Kasumi-1 (cell line): ENCODE data around the gene PAAF1.

Source experiments
- DNase-seq, 2 experiments: peaks; one replicate each; lab custom pipeline; 2025; lab: John Stamatoyannopoulos, UW

PAAF1 gene

DNA sequence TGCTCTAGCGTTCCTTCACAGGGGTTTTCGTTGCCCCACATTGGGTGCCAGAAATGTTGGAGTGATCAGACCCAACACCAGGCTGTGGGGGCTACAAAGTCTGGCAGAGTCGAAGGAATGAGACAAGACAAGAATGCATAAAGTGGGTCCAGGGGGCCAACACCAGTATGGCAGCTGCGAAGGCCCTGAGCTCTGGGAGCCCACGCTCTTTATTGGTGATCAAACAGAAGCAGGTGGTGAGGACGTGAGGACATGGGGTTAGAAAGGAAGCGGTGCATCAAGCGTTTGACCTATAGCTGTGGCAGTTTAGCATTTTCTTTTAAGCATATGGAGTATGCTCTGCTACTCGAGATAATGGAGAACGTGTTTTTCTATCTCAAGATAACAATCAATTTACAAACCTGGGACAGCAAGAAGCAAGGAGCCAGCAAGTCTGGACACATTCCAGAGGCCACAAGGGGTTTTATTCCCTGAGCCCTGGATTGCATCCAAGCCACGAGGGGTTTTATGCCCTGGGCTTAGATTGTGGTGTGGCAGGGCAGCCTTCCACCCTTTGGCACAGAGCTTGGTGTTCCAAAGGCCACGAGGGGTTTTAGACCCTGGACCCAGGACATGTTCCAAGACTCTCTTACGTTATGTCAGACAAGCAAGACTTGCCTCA, 70.1 kb downstream of the PAAF1 start:
- no peak for DNase-seq

DNA sequence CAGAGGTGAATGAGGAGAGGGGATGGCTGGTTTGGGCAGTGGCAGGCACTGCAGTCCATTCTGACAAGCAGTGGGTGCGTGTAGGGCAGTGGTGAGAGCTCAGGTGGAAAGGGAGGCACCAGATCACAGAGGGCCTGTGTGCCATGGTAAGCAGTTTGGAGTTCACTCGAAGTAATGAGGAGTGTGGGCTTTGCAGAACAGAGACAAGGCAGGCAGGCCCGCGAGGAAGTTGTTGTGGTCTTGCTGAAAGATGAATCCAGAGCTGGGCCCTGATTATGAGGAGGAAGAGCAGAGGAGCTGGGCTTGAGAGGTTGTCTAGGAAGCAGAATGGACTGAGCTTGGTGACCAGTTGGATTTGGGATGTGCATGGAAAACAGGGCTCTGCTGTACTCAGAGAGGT, 72.4 kb downstream of the PAAF1 start:
- peak; percentile 20 to 36 for DNase-seq

DNA sequence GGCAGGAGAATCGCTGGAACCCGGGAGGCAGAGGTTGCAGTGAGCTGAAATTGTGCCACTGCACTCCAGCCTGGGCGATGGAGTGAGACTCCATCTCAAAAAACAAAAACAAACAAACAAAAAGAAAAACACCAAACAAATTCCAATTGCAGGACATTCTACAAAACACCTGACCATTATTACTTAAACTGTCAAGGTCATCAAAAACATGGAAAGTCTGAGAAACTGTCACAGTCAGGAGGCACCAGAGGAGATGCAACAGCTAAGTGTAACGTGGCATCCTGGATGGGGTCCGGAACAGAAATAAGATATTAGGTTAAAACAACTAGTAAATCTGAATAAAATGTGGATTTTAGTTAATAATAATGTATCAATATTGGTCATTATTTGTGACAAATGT, 73.1 kb downstream of the PAAF1 start:
- no peak for DNase-seq

DNA sequence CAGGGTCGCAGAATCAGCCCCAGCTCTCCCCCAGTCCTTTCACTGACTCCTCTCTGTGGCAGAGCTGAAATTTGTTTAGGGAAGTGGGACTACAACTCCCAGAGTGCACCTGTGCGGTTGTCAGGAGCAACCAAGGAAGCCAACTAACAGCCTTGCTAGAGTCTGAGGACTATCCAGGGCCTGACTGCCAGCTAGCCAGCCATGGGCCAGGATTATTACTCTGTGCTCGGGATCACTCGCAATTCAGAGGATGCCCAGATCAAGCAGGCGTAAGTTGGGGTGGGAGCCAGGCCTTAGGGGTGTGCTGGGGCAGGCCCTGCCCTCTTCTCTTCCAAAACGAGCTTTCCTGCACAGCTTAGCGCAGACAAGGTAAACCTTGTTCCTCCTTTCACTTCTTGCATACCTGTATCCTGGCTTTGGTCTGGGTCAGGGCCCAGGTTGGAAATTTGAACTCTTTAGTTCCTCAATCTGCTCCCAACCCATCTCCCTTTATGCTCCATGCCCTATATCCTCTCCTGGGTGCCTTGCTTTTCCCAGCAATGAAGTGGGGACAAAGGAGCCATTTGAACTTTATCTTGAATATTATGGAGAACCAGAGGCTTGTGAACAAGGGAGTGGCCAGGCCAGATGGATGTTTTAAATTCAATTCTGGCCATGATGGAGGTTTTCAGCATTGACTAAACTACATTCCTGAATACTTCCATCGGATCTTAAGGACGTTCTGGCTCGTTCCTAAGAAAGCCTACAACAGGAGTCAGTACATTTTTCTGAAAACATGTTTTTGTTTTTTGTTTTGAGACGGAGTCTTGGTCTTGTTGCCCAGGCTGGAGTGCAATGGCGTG, 74.3 kb downstream of the PAAF1 start, which contains the start of gene DNAJB13:
DNAJB13 (plus strand) TSS at position 158 of the 842 bp plus-strand sequence; CDS start at position 202, 44 bp downstream.
- DNase-seq: peak; percentile 58 to 59

DNA sequence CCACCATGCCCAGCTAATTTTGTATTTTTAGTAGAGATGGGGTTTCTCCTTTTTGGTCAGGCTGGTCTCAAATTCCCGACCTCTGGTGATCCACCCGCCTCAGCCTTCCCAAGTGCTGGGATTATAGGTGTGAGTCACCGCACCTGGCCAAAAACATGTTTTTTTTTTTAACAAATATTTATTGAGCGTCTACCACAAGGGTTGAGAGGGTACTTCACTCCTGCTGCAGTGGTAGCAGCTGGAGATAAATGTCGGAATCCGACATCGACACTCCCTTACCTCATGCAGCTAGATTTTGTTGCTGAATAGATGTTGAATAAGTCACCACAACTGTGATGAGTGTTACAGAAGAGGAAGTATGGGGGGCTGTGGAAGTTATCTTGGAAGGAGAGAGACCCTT, 75.0 kb downstream of the PAAF1 start:
- no peak for DNase-seq

DNA sequence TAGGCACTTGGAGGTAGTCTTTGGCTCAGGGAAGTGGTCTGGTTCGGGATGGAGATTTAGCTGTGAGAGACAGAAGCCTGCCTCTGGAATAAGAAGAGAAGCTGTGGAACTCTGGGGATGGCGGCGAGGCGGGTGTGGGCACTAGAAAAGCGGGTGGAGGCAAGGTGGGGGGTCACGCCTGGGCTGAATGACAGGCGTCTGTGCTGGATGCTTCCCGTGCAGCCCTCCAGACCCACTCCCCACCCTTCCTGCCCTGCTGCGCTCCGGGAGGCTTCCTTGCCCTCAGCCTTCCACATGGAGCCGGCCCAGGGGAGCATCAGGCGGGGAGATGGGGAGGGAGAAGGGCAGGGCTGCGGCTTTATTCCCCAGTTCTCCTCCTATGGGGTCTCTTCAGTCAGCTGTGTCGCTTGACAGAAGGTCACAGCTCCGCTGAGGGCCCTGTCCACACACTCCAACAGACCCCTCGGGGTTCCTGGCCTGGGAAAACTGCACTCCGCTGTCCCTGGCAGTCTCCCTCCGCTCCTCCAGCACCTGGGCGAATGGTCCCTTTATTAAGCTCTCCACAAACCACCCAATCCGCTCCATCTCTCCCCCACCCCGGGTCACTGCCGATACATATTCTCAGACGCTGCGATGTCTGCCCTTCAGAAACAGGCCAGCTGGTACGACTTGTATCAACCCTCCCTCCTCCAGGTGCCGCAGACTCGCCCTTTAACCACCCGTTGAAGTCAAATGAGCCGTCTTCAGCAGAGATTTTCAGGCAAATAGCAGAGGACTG, 80.3 kb downstream of the PAAF1 start:
- no peak for DNase-seq

DNA sequence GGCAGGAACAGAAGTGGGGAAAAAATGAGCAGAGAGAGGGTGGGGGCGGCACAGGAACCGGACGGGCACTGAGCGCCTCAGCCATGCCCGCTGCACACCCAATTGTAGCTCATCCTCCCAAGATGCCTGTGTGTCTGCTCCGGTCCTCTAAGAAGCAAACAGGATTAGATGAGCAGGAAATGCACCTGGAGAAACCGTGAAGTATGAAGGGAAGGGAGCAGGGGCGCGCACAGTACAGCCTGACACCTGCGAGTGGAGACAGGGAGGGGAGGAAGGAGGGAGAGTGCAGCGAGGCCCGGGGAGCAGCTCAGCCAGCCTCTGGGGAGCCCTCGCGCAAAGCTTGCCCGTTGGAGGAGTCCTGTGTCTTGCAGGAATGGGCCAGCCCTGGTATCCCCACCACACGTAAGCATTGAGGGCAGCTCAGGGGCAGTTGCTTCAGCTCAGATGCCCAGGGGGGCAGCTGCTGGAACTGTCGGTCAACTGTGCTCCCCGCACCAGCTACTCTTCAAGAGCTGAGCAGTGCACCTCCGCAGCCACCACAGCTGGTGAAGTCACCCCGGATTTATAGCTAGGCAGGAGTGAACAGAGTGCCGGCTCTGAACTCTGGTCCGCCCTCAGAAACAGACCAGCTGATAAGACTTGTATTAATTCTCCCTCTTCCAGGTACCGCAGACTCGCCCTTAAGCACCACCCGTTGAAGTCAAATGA, 81.0 kb downstream of the PAAF1 start:
- no peak for DNase-seq

DNA sequence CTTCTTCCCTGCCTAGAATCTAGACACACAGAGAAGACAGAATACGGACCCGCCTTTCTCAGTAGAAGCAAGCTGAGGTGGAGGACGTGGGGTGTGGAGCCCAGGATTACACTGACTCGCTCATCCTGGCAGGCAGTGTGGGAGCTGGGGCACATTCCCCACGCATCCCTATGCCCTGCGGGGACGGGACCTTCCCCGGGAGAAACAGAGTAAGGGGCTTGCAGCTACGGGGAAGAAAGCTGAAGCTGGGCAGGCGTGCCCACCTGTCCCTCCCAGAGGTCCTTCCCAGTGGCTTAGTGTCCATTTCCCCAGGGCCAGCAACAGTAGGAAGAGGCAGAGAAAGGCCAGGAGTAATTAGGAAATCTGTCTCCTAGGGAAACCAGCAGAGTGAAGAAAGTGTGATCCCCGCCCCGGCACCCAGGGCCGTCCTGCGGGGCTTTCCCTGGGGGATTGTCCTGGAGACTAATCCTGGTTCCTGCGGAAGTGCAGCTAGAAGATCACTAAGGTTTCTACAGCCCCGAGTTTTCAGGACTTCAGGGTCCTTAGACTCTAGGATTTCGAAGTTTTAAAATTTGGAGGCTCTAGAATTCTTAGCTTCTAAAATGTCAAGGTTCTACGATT, 81.8 kb downstream of the PAAF1 start:
- no peak for DNase-seq

DNA sequence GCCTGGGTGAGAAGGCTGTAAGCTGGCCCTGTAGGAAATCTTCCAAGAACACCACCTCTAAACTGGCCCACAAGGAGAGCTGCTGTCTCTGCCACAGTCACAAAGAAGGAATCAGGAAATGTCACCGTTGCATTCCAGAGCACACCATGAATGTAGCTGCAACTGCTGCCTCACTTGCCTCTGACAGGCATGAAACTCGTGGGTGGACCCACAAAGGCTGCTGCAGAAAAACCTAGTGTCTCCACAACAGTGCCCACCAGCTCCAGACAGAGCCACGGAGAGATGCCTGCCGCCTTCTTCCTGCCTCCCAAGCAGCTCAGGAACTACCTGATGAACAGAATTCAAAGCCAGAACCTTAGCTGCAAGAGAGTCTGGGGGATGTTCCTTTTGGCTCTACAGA, 84.5 kb downstream of the PAAF1 start:
- DNase-seq: no peak

DNA sequence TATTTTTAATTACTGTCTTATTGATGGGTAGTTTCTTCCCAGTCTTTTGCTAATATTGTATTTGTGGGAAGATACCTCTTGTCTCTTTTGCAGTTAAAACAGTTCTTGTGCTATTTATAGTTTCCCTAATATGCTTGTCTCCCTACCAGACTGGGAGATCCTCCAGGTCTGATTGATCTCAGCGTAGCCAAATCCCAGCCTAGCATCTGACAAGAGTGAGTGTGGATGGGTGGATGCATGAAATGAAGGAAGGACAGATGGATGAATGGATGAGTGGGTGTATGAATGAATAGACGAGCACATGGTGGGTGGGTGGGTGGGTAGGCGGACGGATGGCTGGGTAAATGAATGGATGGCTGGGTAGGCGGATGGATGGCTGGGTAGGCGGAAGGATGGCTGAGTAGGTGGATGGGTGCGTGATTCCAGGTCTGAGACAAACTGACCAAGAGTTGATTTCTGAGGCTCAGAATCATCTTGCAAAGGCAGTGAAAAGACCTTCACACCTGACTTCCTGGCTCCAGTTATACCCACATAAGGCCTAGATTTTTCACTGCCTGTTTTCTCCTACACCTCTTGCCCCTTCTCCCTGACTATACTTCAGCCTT, 85.4 kb downstream of the PAAF1 start:
- DNase-seq: no peak

DNA sequence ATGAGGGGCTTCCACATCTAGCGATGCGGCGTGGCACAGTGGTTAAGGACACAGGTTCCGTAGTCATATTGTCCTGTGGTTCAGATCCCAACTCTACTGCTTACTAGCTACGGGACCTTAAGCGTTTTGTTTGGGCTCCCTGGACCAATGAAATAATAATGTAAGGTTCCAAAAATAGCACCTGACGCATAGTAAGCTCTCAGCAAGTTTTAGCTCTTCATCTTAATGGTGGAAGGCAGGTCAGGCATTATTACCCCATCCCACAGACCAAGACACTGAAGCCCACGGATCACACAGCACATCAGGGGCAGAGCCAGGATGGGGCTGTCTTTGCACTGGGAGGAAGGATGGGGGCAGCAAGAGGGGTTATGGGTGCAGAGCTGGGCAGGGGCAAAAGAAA, 87.1 kb downstream of the PAAF1 start:
- no peak for DNase-seq

DNA sequence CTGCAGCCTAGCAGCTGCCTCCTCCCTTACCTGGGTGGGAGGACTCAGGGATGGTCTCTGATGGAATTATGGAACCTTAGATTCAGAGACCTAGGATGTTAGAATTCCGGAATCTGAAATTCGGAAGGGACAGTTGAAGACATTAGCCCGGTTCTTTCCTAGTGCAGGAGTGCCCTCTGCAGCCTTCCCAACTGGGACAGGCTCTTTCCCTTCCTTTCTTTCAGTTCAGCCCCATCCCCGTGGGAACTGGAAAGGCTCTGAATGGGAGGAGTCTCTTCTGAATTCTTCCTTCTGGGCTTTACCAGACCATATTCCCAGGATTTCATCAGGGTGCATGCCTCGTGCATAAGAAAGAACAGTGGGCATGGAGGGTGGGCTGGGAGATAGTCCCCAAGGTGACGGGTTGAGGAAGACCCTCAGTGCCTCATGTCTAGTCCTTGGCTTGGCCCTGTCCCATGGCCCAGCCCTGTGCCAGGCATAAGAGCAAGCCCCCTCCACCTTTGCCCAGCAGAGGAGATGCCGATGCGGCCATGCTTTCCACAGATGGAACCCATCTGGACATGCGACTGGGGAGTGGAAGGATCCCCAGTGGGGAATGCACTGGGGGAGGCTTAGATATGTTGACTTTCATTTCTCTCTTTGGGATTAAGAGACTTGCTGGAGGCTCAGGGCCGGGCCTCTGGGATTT, 88.4 kb downstream of the PAAF1 start:
- DNase-seq: no peak

DNA sequence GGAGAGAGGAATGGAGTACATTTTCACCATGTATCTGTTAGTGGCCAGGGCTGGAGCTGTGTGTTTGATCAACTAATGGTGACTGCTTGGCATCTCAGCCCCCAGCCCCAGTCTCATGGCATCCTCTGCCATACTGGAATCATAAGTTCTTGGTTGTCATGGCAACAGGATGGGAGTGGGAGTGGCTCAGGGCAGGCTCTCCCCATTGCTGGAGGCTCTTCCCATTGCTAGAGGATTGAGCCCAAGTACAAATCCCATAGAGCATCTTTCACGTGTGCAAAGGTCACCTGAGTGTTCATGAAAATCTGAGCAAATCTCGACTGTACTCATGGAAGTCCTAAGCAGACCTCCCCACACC, 88.9 kb downstream of the PAAF1 start:
- no peak for DNase-seq

DNA sequence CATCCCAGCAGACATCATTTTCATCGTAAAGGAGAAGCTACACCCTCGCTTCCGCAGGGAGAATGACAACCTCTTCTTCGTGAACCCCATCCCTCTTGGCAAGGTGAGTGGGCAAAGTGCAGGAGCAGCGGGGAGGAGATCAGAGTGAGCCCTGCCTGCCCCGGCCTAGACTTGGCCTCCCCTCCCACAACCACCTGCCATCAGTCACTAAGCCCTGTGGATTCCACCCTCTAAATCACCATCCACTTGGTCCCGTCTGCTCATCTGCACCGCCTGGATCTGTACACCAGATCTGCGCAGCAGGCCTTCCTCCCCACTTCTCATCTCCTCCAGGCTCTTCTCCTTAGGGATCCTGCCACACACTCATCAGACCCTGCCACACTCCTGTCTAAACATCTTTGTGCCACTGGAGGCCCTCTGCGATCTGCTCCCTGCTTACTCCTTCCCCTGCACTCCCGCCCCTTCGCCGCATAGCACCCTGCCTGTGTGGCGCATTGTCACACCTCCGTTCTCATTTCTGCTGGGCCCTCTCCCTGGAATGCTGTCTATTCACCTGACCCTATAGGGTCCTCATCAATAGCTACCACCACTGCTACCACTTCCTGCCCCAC, 91.7 kb downstream of the PAAF1 start:
- no peak for DNase-seq

DNA sequence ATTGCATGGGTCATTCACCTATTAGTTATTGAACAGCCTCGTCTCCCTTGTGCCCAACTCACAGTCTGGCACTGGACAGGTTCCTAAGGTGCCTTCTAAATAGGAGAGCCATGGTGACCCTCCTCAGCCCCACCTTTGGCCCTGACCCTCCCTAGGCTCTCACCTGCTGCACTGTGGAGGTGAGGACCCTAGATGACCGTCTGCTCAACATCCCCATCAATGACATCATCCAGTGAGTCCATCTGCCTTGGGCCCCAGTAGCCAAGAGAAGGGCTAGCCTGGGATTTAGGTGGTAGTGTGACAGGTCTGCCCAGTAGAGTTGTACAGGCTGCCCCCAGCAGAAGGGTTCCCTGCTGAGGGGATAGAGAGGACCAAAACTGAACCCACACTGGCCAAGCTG, 92.3 kb downstream of the PAAF1 start:
- DNase-seq: no peak

DNA sequence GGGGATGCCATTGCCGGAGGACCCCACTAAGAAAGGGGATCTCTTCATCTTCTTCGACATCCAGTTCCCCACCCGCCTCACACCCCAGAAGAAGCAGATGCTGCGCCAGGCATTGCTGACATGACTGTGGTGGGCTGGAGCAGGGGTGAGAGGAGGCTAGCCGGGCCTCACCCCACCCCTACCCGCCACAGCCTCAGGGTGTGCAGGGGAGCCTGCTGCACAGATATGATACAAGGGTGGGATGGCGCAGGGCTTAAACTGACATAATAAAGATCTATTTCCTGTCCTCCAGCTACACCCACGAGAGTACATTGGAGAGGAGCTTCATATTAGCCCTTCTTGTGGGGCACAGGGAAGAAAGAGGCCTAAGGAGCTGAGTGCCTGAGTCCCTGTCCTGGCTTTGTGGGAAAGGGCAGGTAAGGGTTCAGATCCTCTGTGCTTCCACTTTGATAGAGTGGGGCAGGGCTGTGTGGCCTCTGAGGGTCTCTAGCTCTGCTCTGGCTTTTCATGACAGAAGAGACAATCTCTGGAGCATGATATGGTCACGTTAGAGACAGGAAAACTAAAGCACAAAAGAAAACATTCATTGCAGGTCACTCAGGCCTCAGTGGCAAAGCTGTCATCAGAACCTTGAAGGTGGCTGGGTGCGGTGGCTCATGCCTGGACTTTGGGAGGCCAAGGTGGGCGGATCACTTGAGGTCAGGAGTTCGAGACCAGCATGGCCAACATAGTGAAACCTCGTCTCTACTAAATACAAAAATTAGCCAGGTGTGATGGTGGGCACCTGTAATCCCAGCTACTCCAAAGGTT, 93.4 kb downstream of the PAAF1 start:
- DNase-seq: no peak

DNA sequence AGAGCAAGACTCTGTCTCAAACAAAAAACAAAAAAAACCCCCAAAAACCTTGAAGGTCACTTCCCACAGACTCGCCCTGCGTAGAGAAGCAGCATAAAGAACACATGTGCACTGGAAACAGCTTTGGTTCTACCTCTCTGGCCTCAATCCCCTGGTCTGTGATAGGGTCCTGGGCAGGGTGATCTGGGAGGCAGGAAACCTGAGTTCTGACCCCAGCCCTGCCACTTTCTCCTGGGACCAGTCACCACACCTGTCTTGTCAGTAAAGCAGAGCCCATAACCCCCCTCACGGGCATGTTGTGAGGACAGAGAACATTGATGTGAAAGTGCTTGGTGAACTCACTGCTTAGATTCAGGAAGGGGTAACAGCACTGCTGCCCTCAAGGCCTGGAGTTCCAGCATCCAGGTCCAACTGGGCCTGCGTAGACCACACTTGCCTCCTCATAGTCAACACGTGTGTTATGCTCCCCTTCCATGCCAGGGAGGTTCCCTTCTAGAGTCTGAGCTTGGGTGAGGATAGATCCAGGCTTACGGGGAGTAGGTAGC, 94.4 kb downstream of the PAAF1 start:
- no peak for DNase-seq

DNA sequence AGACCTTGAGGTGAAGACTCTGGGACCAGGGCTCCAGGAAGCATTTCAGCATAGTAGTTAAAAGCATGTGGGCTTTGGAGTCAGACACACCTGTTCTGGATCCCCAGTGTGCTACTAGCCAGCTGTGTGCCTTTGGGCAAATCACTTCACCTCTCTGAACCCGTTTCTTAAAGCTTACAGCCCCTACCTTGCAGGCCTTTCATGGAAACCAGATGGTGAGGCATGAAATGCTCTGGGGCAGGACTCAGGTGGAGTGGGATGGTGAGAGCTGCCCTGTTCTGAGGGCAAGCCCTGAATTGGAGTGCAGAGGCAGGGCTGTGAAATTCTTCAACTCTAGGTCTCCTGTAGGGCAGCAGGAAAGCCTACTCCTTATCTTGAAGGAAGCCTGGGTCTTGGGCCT, 95.4 kb downstream of the PAAF1 start:
- DNase-seq: peak in 1 of 2 experiments; percentile 10
